Erythroblast (primary cell): ENCODE measurements around the gene ZKSCAN5.

Experiments used
- GATA1 ChIP-seq: IDR thresholded peaks from 2 replicates; pipeline ENCODE4 v1.6.1; 2011; ENCODE audit warnings: low read depth, mild to moderate bottlenecking, control low read depth, low read length, moderate library complexity
- POLR2A ChIP-seq: IDR thresholded peaks from 2 replicates; pipeline ENCODE4 v1.6.1; 2011; ENCODE audit warnings: mild to moderate bottlenecking, low read length

DNA sequence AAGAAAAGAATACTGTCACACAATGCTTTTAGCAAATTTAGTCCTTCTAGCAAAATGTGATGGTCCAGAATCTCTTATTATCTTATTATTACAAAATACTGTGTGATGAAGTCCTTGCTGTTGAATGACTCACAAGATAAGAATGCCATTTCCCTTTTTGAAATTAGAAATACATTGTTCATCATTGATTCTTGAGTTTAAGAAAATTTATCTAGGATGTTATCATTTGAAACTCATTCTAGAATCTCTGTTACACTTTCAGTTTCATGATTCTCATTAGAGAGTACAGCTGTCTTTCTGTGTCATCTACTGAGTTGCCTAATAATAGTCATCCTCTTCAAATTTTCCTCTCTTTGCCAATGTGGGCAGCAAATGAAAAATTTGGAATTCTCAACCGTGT, 9.6 kb downstream of the ZKSCAN5 start:
- no peak for TF ChIP-seq POLR2A
- no peak for TF ChIP-seq GATA1
